ENCODE results near the gene SENP1.

Gene SENP1

DNA sequence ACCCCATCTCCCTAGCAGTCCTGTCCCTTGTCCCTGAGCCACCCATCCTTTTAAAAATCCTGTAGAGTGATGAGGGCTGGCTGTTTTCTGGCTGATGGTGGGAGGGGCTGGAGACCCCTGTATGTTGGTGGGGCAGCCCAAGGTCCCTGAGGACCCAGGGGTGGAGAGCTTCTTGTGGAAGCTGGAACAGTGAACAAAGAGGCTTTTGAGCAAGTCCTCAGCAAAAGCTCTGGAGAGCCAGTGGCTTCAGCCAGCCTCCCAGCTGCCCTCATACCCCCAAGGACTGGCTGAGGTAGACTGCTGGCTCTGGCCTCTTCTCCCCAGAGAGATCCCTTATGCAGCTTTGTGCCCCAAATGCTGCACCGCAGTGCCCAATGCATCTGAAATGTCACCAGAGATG is 72.4 kb downstream of the SENP1 start:
- DNase-seq, result no peak

DNA sequence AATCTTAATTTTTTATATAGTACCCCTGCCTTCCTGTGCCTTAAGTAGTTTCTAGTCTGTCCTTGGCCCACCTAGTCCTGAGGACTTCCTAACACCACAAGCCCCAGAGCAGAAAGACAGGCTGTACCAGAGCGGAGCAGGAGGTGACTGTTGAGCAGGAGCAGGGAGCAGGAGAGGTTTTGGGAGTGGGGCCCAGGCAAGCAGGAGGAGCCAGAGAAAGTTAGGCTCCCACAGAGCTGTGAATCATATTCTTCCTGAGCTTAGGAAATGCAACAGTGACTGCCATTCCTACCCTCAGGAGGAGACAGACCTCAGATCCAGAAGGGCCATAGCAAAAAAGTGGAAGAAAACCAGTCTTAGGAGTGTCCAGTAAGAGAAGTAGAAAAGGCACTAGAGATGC is 73.3 kb downstream of the SENP1 start:
- DNase-seq, result no peak

GRCh38 chr12:48031135-48031960 is 74.5 kb downstream of the SENP1 start:
- no peak for DNase-seq

DNA sequence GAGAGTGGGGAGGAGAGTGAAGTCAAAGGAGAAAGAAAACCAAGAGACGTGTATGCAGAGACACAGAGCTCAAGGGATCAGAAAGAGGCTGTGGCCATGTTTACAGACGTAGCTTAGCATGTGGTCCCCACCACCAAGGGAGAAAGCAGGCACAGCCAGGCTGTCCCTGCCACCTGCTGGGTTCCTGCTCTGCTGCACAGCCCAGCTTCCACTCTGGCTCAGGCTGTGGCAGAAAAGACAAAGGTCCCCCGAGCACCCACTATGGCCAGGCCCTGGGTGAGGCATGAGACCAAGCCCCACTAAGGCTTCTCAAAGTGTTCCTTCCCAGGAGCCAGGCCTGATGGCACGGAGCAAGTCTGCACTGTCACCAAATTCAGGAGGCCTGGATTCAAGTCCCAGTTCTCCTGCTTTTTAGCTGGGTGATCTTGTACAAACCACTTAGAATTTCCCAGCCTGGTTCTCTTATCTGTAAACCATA is 75.7 kb downstream of the SENP1 start:
- no peak for DNase-seq

DNA sequence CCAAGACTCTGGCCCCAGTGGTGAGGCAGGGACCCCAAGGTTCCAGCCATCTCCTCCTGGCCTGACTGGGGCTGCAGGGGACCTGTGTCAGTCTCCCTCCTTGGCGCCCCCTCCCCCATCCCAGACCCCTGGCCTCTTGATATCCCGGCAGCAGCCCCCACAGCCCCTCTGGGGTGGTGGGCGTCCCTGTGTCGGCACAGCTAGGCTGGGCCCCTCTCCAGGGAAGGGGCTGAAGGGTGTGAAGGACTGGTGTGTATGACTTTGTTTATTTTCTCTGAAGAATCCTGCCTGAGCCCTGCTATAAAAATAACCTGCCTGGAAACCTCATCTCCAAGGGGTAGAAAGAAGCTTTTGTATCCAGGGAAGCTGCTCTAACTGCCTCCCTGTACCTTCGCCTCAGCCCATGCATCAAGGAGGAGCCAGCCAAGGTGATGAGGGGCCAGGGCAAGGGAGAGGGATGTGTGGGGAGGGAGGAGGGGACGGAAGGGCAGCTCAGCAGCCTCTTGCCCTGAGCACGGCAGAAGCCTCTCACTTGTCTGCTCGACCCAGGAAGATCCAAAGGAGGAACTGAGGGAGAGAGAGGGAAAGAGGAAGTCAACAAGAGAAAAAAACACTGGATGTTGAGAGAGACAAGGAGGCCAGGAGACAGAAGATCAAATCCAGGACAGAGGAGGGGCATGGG is 76.2 kb downstream of the SENP1 start:
- DNase-seq, result no peak

GRCh38 chr12:48028541-48029431 is 77.1 kb downstream of the SENP1 start:
- no peak for DNase-seq

DNA sequence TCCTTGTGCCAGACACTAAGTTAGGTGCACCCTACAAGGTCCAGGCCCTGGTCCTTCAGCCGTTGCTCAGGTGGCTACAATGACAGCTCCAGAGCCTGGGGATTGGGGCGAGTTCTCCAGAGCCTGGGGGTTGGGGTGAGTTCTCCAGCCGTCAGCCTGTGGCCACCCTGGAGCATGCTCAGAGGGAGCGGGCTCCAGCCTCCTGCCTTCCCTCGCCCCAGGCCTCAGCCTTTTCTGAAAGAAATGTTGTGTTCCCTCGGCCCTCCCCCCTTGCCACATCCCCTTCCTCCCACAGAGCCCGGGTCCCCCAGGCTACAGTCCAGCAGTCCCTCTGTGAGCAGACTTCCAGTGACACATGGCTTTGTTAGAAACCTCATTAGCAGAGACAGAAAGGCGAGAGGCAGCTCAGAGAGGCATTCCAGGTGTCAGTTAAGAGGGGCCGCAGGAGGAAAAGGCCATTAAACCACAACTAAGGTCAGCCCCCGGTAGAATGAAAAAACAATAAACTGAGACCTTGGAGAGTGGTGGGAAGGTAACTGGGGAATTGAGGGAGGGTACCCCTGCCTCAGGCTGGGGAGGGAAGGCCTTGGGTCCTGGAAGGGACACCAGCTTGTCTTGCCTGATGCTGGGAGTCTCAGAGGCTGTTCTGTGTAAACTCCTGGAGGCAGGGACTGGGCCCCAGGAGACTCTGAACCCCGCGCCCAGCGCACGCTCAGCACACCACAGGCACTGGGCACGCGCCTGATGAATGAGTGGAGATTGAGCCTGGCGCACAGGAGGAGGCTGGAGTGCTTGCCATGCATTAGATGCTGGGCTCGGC is 78.5 kb downstream of the SENP1 start:
- no peak for DNase-seq

- DNase-seq, result no peak
These were observed 79.6 kb downstream of the SENP1 start for GRCh38 chr12:48026060-48026827.

GRCh38 chr12:48025281-48025680 is 80.6 kb downstream of the SENP1 start:
- DNase-seq, result no peak

DNA sequence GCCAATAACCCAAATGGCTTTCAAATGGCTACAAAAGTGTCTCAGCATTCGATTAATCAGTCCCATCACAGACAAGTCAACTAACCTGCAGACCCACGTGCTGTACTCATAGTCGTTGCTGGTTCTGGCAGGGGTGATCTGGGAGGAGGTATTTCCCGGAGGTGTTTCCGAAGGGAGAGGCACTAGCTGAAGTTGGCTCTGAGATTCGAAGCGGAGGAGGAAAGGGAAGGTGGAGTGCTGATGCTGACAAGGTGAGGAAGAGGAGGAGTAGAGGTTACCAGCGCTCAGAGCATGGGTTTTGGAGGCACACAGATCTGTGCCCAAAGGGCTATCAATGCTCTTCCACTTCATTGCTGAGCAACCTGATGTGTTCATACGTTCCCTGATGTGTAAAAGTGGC is 81.1 kb downstream of the SENP1 start:
- DNase-seq, result no peak

DNA sequence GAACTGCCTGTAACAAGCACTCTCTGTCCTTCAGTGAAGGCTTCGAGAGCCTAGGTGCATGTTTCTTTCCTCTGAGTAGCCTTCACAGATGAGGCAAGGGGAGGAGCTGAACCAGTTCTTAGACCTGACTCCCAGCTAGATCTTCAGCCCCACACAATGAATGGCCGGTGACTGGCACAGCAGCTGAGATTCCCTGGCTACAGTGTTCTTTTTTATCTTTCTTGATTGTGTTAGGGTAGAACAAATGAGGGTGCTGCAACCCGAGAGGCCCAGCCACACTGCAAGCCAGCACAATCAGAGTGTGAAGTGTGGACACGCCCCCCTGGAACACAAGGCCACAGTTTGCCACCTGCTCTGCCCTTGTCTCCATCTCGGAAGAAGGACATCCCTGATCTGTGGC is 82.5 kb downstream of the SENP1 start:
- DNase-seq, result no peak

DNA sequence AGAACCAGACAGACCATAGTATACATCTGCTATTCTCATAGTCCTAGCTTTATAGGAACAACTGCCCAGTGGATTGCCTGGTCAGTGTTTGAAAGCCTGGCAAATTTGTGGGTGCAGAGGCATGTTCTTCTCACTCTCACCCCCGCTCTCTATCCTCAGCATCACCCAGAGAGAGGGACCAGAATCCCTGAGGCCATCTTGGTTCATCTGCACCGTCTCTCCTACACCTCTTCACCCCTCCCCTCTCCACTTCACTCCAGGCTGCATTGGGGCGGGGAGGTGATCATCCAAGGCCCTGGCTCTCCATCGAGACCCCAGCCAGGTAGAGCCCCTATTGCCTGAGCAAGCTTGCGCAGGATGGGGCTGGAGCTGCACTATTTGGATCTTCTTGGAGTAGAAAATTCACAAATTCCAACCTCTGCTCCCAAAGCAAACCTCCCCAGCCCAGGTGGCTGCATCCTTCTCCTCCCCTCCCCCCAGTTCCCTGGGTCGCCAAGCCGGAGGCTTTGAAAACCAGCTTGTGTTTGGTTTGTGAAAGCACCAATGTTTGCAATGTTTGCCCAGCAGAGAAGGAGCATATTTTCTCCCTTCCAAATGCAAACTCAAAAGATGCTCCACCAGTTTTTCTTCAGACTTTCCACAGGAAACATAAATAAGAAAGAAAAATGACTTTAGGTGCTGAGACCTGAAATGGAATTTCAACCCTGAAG is 83.0 kb downstream of the SENP1 start:
- DNase-seq, result no peak

- DNase-seq, result no peak
These were observed 83.7 kb downstream of the SENP1 start for GRCh38 chr12:48022180-48022521.

DNA sequence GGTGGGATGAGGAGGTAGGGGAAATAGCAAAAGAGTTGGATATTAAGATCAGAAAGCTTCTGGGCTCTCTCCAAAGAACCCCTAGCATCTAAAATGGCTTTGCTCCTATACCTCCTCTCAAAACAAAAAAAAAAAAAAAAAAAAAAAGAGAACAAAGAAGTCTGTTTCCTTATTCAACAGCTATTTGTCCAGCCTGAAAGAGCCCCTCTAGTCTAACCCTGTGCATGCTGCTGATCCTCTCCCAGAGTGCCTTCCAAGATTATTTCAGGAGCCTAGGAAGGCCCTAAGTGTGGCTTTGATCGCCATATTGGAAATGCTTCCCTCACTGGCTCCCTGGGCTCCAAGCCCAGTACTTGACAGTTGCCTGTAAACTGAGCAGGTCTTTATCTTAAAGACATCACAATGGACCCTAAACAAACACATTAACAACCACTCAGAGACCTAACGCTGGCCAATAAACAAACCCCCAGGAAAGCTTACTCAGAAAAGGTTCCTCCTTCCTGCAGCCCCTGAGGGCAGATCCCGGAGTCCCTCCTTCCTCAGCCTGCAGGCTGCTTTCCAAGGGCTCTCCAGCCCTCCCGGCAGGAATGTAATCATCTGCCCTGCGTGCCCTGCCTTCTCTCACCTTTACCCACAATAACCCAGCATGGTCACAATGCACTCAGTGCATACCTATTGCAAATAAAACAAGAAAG is 84.2 kb downstream of the SENP1 start:
- no peak for DNase-seq

DNA sequence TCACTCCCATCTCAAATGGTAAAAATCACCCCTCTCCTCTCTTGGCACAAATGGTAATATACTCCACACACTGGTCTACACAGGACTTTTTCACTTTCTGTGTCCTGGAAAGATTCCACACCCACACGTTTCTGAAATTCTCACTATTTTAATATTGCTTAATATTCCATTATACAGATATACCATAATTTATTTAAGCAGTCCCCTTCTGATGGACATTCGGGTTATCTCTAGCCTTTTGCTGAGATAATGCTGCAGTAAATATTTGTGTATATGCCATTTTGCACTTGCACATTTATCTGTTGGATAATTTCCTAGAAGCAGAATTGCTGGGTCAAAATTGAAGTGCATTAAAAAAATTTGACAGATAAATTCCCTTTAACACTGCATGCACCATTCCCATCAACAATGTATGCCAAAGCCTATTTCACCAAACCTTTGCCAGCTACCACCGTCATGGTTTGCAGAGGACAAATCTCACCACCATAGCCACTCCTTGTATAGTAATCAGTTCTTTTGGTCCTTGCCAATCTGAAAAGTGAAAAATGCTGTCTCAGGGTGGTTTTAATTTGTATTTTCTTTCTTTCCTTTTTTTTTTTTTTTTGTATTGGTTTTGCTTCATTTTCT is 86.1 kb downstream of the SENP1 start:
- DNase-seq, result no peak

DNA sequence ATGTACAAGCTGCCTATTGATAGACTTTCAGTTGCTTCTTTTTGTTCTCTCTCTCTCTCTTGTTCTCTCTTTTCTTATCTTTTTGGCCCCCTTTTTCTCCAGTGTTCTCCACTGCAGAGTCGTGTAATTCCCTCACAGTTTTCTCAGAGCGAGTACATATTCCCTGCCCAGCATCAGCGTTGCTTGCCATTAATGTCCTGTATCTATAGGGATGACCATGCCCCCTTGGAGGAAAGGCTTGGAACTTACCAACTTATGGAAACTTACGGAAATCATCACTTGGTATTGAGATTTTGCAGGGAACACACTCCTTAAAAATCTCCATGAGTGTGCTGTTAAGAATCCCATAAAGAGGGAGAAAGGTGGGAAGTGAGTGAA is 87.3 kb downstream of the SENP1 start:
- DNase-seq, result no peak

- DNase-seq, result no peak
These were observed 87.8 kb downstream of the SENP1 start for GRCh38 chr12:48017921-48018617.

- DNase-seq, result no peak
These were observed 88.4 kb downstream of the SENP1 start for GRCh38 chr12:48017496-48017895.

- no peak for DNase-seq
These were observed 89.4 kb downstream of the SENP1 start for GRCh38 chr12:48016373-48017020.
